ENCODE results near the gene KIF5C.

DNA sequence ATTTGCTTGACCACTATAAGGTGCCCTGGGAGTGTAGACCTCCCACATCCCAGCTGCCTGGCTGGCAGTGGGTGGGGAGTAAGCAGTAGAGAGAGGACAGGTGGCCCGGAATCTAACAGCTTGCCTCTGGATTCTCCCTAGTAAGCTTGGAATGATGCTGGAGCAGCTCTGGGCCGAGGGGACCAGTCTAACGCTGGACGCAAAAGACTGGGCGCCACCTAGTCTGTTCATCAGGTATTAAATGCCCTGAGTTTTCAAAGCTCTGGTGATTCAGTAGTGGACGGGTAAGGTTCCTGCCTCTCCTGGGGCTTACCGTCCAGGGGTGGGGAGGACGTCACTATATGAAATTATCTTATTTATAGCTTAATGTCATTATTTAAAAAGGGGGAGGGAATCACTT lies 162.8 kb downstream of the KIF5C start:
- TF ChIP-seq POLR2AphosphoS5 (IDR thresholded peaks at IDR 0.05; ENCODE audit: low read depth, low read length) (no peak), ELF1 (CRISPR knock-in tag; IDR thresholded peaks at IDR 0.05) (no peak)
